Stromal cell of bone marrow (primary cell): ENCODE results near the gene NCOR1.
"Not testable (repeated sequence)": the region's sequence is repeated elsewhere in the genome, so short reads cannot be mapped to it uniquely, and the experiment has no call there.

Experiments used
- DNase-seq: peaks from one replicate; pipeline ENCODE4 v3.0.0-alpha.2; 2012; ENCODE audit warnings: low read depth

NCOR1 gene

GRCh38 chr17:16148596-16148995, 66.7 kb downstream of the NCOR1 start:
- DNase-seq = no peak

GRCh38 chr17:16145319-16145890, 69.9 kb downstream of the NCOR1 start:
- not testable (repeated sequence) for DNase-seq

- no peak for DNase-seq
Measured at GRCh38 chr17:16141685-16142084, 73.6 kb downstream of the NCOR1 start.

- DNase-seq = no peak
Measured at GRCh38 chr17:16140854-16141253, 74.5 kb downstream of the NCOR1 start.

GRCh38 chr17:16135461-16135860, 79.9 kb downstream of the NCOR1 start:
- DNase-seq = no peak

GRCh38 chr17:16131593-16131992, 83.7 kb downstream of the NCOR1 start:
- DNase-seq = no peak

GRCh38 chr17:16129441-16130205, 85.7 kb downstream of the NCOR1 start:
- DNase-seq = no peak

GRCh38 chr17:16123531-16123930, 91.8 kb downstream of the NCOR1 start:
- no peak for DNase-seq

- DNase-seq = no peak
Measured at GRCh38 chr17:16122697-16123434, 92.5 kb downstream of the NCOR1 start.

- no peak for DNase-seq
Measured at GRCh38 chr17:16121915-16122314, 93.4 kb downstream of the NCOR1 start.

GRCh38 chr17:16120937-16121336, 94.4 kb downstream of the NCOR1 start:
- DNase-seq = no peak

GRCh38 chr17:16117149-16117548, 98.2 kb downstream of the NCOR1 start:
- DNase-seq = no peak

GRCh38 chr17:16115077-16115698, 100.1 kb downstream of the NCOR1 start:
- DNase-seq = not testable (repeated sequence)

GRCh38 chr17:16108871-16109270, 106.5 kb downstream of the NCOR1 start:
- DNase-seq = no peak

GRCh38 chr17:16108386-16108785, 106.9 kb downstream of the NCOR1 start:
- no peak for DNase-seq

GRCh38 chr17:16107165-16107770, 108.1 kb downstream of the NCOR1 start:
- DNase-seq = no peak

GRCh38 chr17:16106161-16106891, 109.0 kb downstream of the NCOR1 start:
- peak; percentile 76 for DNase-seq

- no peak for DNase-seq
Measured at GRCh38 chr17:16104189-16104588, 111.1 kb downstream of the NCOR1 start.

GRCh38 chr17:16101440-16101839, 113.9 kb downstream of the NCOR1 start:
- no peak for DNase-seq

- no peak for DNase-seq
Measured at GRCh38 chr17:16100737-16101400, 114.5 kb downstream of the NCOR1 start.

GRCh38 chr17:16091773-16092172, 123.6 kb downstream of the NCOR1 start:
- no peak for DNase-seq
